Measurements from ENCODE around the gene ZNF655. TPM values are rescaled to one million over a fixed set of nuclear protein-coding genes. Genes with fewer than 3 reads are reported as not detected.
"Not testable (repeated sequence)": the region's sequence is repeated elsewhere in the genome, so short reads cannot be mapped to it uniquely, and the experiment has no call there.

Gene ZNF655
- total and polyA plus RNA-seq, 11 donors: 26.8 to 48.0 (median 32.8) TPM

GRCh38 chr7:99563650-99564049 is 5.2 kb downstream of the ZNF655 start:
- 88 to 90% (median 89%) methylated on average over 10 of the region's 10 CpGs for WGBS, 4 donors
- H3K4me3 ChIP-seq: no peak overlapping the region
- TF ChIP-seq CTCF (IDR thresholded peaks at IDR 0.05) (no peak), POLR2A (IDR thresholded peaks at IDR 0.05) (no peak)
- H3K9me3 ChIP-seq: no peaks in the 10 kb centered on the region
- no peaks in the 10 kb centered on the region for H3K27me3 ChIP-seq
- H3K27ac ChIP-seq: no peak overlapping the region
- H3K36me3 ChIP-seq: peaks cover 0 to 82% (median 72%) of the 10 kb centered on the region in 9 donors
- ATAC-seq: no peak
- DNase-seq: no peak
- intact Hi-C loops (cut with DNase I): no loop called here
- peaks cover 0 to 37% (median 17%) of the 10 kb centered on the region in 12 donors for H3K4me1 ChIP-seq

GRCh38 chr7:99568770-99569169 is 10.3 kb downstream of the ZNF655 start:
- ATAC-seq; H3K9me3 ChIP-seq; intact Hi-C loops (cut with DNase I); H3K27me3 ChIP-seq; H3K27ac ChIP-seq; DNase-seq; H3K4me3 ChIP-seq; H3K4me1 ChIP-seq: not testable (repeated sequence)
- H3K36me3 ChIP-seq: peaks cover 0 to 96% (median 86%) of the 10 kb centered on the region in 9 donors
- WGBS, 4 donors: 97% methylated on average over 7 of the region's 7 CpGs

- H3K36me3 ChIP-seq: peaks cover 0 to 76% (median 62%) of the 10 kb centered on the region in 9 donors
- 85 to 97% (median 94%) methylated on average over 3 of the region's 3 CpGs for WGBS, 4 donors
Measured at GRCh38 chr7:99571768-99572167, 13.3 kb downstream of the ZNF655 start.

GRCh38 chr7:99573257-99573656 is 14.8 kb downstream of the ZNF655 start:
- no peak for ATAC-seq
- H3K4me1 ChIP-seq: peaks cover 0 to 12% (median 0%) of the 10 kb centered on the region in 12 donors
- H3K27me3 ChIP-seq: no peaks in the 10 kb centered on the region
- TF ChIP-seq POLR2A (IDR thresholded peaks at IDR 0.05) (no peak), CTCF (IDR thresholded peaks at IDR 0.05) (no peak)
- H3K27ac ChIP-seq: no peak overlapping the region
- no peaks in the 10 kb centered on the region for H3K9me3 ChIP-seq
- 82 to 94% (median 90%) methylated on average over 1 of the region's 1 CpG for WGBS, 4 donors
- no peak overlapping the region for H3K4me3 ChIP-seq
- H3K36me3 ChIP-seq: peaks cover 0 to 65% (median 58%) of the 10 kb centered on the region in 9 donors
- intact Hi-C loops (cut with DNase I): no loop called here
- no peak for DNase-seq

More at GRCh38 chr7:99571768-99572167, 13.3 kb downstream of the ZNF655 start:
- no peak for TF ChIP-seq CTCF (IDR thresholded peaks at IDR 0.05)
- TF ChIP-seq POLR2A (IDR thresholded peaks at IDR 0.05): no peak
- DNase-seq: no peak
- peaks cover 0 to under 1% (median 0%) of the 10 kb centered on the region in 12 donors for H3K4me1 ChIP-seq
- H3K27ac ChIP-seq: no peak overlapping the region
- intact Hi-C loops (cut with DNase I): no loop called here
- no peaks in the 10 kb centered on the region for H3K27me3 ChIP-seq
- ATAC-seq: no peak
- H3K4me3 ChIP-seq: no peak overlapping the region
- no peaks in the 10 kb centered on the region for H3K9me3 ChIP-seq

- intact Hi-C loops (cut with DNase I): no loop called here
- no peaks in the 10 kb centered on the region for H3K27me3 ChIP-seq
- H3K4me1 ChIP-seq: peaks cover 0 to 19% (median 7%) of the 10 kb centered on the region in 12 donors
- no peak for TF ChIP-seq POLR2A (IDR thresholded peaks at IDR 0.05)
- TF ChIP-seq CTCF (IDR thresholded peaks at IDR 0.05): no peak
- no peak for ATAC-seq
- no peak for DNase-seq
- H3K4me3 ChIP-seq: no peak overlapping the region
- H3K9me3 ChIP-seq: no peaks in the 10 kb centered on the region
- H3K27ac ChIP-seq: no peak overlapping the region
- H3K36me3 ChIP-seq: peaks cover 0 to 35% (median 30%) of the 10 kb centered on the region in 9 donors
- WGBS, 4 donors: 74 to 86% (median 79%) methylated on average over 3 of the region's 3 CpGs
Measured at GRCh38 chr7:99576251-99576650, 17.8 kb downstream of the ZNF655 start.

Data from heart left ventricle (tissue), 16 donors.